GM06990 (cell line): ENCODE measurements around the gene OR6C70.
A peak's percentile ranks its signal among the peaks of the same experiment; 100 is the strongest.

ENCODE experiments used
- DNase-seq: peaks from one replicate; pipeline ENCODE4 v3.0.0-alpha.2; 2011; ENCODE audit not compliant: insufficient read length; ENCODE audit errors: extremely low read depth
- H3K27me3 ChIP-seq: replicated peaks from 2 replicates; pipeline ENCODE4 v1.6.0; 2011; ENCODE audit warnings: low read length; ENCODE audit not compliant: control insufficient read depth, insufficient read depth
- H3K36me3 ChIP-seq: 2 replicates; pipeline ENCODE4 v1.5.1; 2011; ENCODE audit warnings: low read length; ENCODE audit not compliant: control insufficient read depth, insufficient read depth
- H3K4me3 ChIP-seq: replicated peaks from 2 replicates; pipeline ENCODE4 v1.5.1; 2011; ENCODE audit warnings: low read depth, mild to moderate bottlenecking, control low read depth, low read length
- CTCF ChIP-seq: IDR thresholded peaks from 2 replicates; pipeline ENCODE4 v1.5.1; 2011; ENCODE audit warnings: low read length, control low read depth, mild to moderate bottlenecking, inconsistent platforms; ENCODE audit not compliant: insufficient read depth, poor library complexity, severe bottlenecking

The OR6C70 gene

GRCh38 chr12:55470088-55470829 is at the start of gene OR6C70:
OR6C70 (minus strand) TSS chr12:55470138; CDS start chr12:55470138, 0 bp downstream.
- no peak for TF ChIP-seq CTCF
- H3K36me3 ChIP-seq: no peaks in the 10 kb centered on the region
- DNase-seq: no peak
- H3K4me3 ChIP-seq: no peak within 1 kb of the TSS
- no peaks in the 10 kb centered on the region for H3K27me3 ChIP-seq

- TF ChIP-seq CTCF: no peak
Measured at GRCh38 chr12:55516391-55516790, 46.5 kb upstream of the OR6C70 start.

GRCh38 chr12:55515696-55516095 is 45.8 kb upstream of the OR6C70 start:
- no peaks in the 10 kb centered on the region for H3K36me3 ChIP-seq
- H3K27me3 ChIP-seq: no peaks in the 10 kb centered on the region
- peak; percentile 13 for TF ChIP-seq CTCF
- H3K4me3 ChIP-seq: no peak overlapping the region
- no peak for DNase-seq

More at GRCh38 chr12:55516391-55516790, 46.5 kb upstream of the OR6C70 start:
- no peaks in the 10 kb centered on the region for H3K27me3 ChIP-seq
- H3K4me3 ChIP-seq: no peak overlapping the region
- DNase-seq: no peak
- H3K36me3 ChIP-seq: no peaks in the 10 kb centered on the region

GRCh38 chr12:55501601-55502000 is 31.7 kb upstream of the OR6C70 start:
- TF ChIP-seq CTCF: no peak
- Histone ChIP-seq H3K4me3 (no peak overlapping the region), H3K27me3 (no peaks in the 10 kb centered on the region; the same call in 1 of the 2 replicates), H3K36me3 (no peaks in the 10 kb centered on the region)
- no peak for DNase-seq

GRCh38 chr12:55499810-55500252 is 29.9 kb upstream of the OR6C70 start:
- Histone ChIP-seq H3K27me3 (no peaks in the 10 kb centered on the region; the same call in 1 of the 2 replicates), H3K36me3 (no peaks in the 10 kb centered on the region), H3K4me3 (no peak overlapping the region)
- TF ChIP-seq CTCF: no peak
- DNase-seq: no peak
